Raji (cell line): ENCODE measurements around the gene TMEM150A.

Source experiments
- POLR2A ChIP-seq: IDR thresholded peaks from 2 replicates; pipeline ENCODE4 v1.6.1; 2011; ENCODE audit warnings: low read depth, low read length, control low read depth; ENCODE audit not compliant: insufficient read depth

Gene TMEM150A

GRCh38 chr2:85589181-85589580 is 13.3 kb downstream of the TMEM150A start:
- TF ChIP-seq POLR2A: no peak

GRCh38 chr2:85588645-85589044 is 13.9 kb downstream of the TMEM150A start:
- TF ChIP-seq POLR2A: no peak

GRCh38 chr2:85588236-85588635 is 14.3 kb downstream of the TMEM150A start:
- TF ChIP-seq POLR2A: no peak

- no peak for TF ChIP-seq POLR2A
Measured at GRCh38 chr2:85585781-85586105, 16.8 kb downstream of the TMEM150A start.

GRCh38 chr2:85584857-85585780 is 17.4 kb downstream of the TMEM150A start:
- no peak for TF ChIP-seq POLR2A

- no peak for TF ChIP-seq POLR2A
Measured at GRCh38 chr2:85584354-85584856, 18.1 kb downstream of the TMEM150A start, which contains the start of gene VAMP5. Gene VAMP5, plus strand, starts transcription at chr2:85584431. Its CDS starts 60 bp downstream, at chr2:85584491.

GRCh38 chr2:85583667-85584353 is 18.7 kb downstream of the TMEM150A start:
- no peak for TF ChIP-seq POLR2A

GRCh38 chr2:85582492-85582891 is 20.0 kb downstream of the TMEM150A start:
- TF ChIP-seq POLR2A: no peak

- no peak for TF ChIP-seq POLR2A
Measured at GRCh38 chr2:85580206-85580605, 22.3 kb downstream of the TMEM150A start.

- no peak for TF ChIP-seq POLR2A
Measured at GRCh38 chr2:85579266-85579935, 23.1 kb downstream of the TMEM150A start.

- TF ChIP-seq POLR2A: peak; percentile 43; the same call in 1 of the 2 replicates
Measured at GRCh38 chr2:85578243-85579180, 24.0 kb downstream of the TMEM150A start.

GRCh38 chr2:85577386-85578242 is 24.9 kb downstream of the TMEM150A start, which contains the start of gene VAMP8:
Gene VAMP8, plus strand, starts transcription at chr2:85577586. Its CDS starts 61 bp downstream, at chr2:85577647.
- TF ChIP-seq POLR2A: peak; percentile 77

- no peak for TF ChIP-seq POLR2A
Measured at GRCh38 chr2:85577063-85577385, 25.5 kb downstream of the TMEM150A start.
